Fibroblast of pulmonary artery (primary cell): ENCODE data around the gene ROMO1.

Source experiments
- DNase-seq: peaks from one replicate; pipeline ENCODE4 v3.0.0-alpha.2; 2010; ENCODE audit warnings: low read depth
- H3K4me3 ChIP-seq: replicated peaks from 2 replicates; pipeline ENCODE4 v1.5.1; 2011; ENCODE audit warnings: low read depth, mild to moderate bottlenecking, control low read depth, low read length, moderate library complexity
- TF ChIP-seq, protein P1 (sequence below): IDR thresholded peaks from 2 replicates; pipeline ENCODE4 v1.5.1; 2011; ENCODE audit warnings: mild to moderate bottlenecking, control low read depth, low read length, inconsistent platforms; ENCODE audit errors: missing control alignments

ROMO1 gene

DNA sequence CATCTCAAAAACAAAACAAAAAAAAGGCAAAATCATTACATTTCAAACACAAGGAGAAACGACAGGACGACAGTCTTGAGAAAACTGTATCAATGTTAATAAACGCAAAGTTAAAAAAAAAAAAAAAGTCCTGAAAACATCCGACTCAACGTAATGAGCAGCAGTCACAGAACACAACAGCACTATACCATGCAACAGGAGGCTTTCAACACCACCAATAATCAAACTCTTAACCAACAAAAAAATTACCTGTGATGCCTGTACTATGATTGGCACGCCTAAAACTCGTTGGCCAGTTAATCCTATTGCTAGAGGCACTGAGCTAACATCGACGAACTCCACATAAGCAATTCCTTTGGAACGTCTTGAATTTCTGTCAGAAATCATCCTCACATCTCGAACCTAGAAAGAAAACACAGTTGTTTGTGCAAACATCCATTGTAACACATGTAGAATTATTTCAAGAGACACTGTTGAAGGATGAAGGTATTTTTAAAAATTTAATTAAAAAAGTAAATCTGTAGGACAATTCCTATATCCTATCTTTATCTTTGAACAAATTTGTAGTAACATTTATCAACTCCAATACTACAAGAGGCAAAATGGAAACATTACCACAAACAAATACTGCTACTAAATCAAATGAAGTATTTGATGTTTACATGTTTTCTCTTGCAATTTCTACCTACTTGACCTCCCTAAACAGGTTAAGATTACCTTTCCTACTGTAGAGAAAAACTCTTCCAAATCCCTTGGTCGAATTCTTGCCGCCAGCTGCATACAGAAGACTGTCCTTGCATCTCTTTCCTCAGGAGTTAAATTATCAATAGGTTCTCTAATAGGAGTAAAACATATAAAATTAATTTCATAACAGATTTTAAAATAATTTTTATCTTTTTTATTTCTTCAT is 25.4 kb downstream of the ROMO1 start:
- DNase-seq = no peak
- H3K4me3 ChIP-seq = no peak overlapping the region
- TF ChIP-seq, protein P1, sequence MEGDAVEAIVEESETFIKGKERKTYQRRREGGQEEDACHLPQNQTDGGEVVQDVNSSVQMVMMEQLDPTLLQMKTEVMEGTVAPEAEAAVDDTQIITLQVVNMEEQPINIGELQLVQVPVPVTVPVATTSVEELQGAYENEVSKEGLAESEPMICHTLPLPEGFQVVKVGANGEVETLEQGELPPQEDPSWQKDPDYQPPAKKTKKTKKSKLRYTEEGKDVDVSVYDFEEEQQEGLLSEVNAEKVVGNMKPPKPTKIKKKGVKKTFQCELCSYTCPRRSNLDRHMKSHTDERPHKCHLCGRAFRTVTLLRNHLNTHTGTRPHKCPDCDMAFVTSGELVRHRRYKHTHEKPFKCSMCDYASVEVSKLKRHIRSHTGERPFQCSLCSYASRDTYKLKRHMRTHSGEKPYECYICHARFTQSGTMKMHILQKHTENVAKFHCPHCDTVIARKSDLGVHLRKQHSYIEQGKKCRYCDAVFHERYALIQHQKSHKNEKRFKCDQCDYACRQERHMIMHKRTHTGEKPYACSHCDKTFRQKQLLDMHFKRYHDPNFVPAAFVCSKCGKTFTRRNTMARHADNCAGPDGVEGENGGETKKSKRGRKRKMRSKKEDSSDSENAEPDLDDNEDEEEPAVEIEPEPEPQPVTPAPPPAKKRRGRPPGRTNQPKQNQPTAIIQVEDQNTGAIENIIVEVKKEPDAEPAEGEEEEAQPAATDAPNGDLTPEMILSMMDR = no peak

DNA sequence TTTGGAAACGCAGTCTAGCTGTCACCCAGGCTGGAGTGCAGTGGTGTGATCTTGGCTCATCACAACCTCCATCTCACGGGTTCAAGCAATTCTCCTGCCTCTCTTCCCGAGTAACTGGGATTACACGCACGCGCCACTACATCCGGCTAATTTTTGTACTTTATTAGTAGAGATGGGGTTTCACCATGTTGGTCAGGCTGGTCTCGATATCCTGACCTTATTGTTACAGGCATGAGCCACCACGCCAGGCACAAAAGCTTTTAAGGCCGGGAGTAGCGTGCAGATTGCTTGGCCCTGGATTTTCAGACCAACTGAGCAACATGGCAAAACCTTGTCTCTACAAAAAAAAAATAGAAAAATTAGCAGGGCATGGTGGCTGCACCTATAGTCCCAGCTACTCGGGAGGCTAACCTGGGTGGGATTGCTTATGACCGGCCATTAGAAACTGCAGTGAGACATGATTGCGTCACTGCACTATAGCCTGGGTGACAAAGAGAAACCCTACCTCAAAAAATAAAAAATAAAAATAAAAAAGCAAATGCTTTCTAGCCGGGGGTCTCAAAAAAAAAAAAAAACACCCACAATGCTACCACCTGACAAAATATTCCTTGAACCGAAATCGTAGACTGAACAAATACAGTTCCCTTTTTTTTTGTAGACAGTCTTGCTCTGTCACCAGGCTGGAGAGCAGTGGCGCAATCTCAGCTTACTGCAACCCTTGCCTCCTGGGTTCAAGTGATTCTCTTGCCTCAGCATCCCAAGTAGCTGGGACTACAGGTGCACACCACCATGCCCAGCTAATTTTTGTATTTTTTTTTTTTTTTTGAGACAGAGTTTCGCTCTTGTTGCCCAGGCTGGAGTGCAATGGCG is 27.9 kb downstream of the ROMO1 start:
- DNase-seq = no peak
- no peak overlapping the region for H3K4me3 ChIP-seq
- TF ChIP-seq, protein P1 = no peak

DNA sequence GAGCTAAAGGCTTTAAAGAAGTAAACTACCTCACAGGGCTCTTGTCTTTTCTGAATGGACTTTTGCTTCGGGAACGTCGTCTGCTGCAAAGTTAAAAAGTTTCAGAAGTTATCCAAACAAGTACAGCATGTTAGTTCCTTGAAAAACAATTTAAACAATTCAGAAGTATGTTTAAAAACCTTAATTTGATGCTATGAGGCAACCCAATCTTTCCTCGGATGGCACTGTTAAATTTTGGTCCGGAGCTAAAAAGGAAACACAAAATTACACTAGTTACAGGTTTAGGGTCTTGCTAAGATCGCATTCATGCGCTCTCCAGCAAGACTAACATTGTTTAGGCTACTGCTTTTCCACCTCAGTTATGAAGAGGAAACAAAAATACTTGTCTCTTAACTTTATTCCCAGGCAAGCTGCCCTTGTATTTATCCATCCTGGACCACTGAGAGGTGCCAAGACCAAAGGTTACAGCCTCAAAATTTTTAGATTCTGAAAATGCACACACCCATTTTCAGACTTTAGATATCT is 30.1 kb downstream of the ROMO1 start:
- no peak overlapping the region for H3K4me3 ChIP-seq
- no peak for DNase-seq
- TF ChIP-seq, protein P1 = no peak

DNA sequence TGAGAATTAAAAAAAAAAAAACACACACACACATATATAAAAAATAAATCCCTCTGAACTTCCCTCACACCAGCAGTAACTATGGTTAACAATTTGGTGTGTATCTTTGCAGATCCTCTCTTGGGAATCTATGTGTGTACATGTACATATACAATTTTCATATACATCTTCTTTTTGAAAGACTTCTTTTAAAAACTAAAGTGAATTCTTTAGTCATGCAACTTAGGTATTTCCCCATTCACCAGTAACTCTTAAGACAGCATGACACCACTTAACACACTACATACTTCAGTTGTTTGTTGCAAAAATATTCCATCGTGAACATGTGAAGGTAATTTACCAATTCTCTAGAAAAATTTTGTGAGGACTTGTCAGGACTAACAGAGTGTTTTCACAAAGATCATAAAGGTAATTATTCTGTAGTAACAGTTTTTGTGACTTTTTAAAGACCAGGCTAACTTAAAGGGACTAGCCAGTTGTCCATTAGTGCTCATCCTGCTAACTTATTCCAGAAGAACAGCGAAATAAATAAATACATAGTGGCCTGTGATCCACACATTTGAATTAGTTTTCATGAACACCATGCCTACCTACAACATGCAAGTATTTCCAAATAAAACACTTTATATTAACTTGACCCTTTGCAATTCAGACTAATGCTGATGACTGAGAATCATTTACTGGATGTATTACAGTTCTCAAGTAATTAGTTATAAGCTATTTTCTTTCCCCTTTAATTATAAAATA is 30.8 kb downstream of the ROMO1 start:
- DNase-seq = no peak
- TF ChIP-seq, protein P1 = no peak
- no peak overlapping the region for H3K4me3 ChIP-seq

DNA sequence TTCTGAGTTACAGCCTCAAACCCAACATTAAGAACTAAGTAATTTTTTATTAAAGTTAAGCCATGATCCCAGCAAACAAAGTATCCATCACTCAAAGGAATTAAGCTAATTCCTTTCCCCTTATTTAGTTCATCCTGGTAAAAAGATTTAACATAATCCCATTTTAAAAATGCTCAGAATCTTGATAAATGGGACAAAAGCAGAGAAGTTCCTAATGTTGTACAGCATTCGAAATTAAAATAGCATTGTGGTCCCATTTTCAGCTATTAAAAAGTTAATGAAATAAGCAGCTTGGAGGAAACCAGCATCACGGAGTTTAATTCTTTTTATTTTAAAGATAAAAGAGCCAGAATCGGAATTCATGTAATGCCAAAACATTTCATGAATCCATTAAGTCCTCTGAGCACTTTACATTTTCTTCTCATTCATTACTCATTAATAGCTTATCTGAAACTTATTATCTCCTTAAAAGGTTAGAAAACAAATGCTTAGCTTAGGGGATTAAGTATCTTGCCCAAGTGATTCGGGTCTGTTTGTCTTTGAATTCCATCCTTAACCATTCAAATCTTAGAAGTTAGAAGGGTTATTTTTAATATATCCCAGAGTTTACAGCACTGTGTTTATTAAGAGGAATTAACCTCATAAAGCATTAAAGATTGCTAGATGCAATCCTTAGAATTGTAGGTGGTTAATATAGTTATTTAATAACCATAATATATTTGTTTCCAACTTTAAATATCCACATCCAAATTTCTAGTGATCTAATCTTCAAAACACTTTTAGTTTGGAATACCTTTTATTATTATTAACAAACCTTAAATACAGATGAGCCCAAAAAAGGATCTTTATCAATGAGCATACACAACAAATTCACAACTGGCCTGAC is 31.6 kb downstream of the ROMO1 start:
- H3K4me3 ChIP-seq = no peak overlapping the region
- TF ChIP-seq, protein P1 = no peak
- DNase-seq = no peak

DNA sequence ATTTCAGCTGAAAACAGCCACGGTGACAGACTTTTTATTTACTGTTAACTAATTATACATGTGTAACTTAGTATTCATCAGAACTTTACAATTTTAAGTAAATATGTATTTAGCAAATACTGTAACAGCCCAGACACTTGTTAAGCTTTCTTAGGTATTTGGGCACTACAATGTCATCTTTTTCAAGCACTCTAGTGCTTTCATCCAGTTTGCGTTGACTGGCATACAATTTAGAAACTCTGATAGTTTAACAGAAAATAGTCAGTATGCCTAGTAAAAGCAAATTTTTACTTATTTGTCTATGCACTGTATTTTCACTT is 32.2 kb downstream of the ROMO1 start:
- no peak overlapping the region for H3K4me3 ChIP-seq
- TF ChIP-seq, protein P1 = no peak
- no peak for DNase-seq
